SK-N-SH (cell line): ENCODE data around the gene CIDEC. TPM values are rescaled to one million over a fixed set of nuclear protein-coding genes. Genes with fewer than 3 reads are reported as not detected.

Experiments
- CTCF ChIA-PET: fragments of 300-600, 350-600 bp; formaldehyde crosslinking; extraction: SDS; loops from one replicate; lab custom pipeline; 2021; lab: Yijun Ruan, JAX
- POLR2A ChIA-PET: fragments of 350-600 bp; sonication (Branson Sonifier 250); formaldehyde crosslinking; extraction: SDS; loops from one replicate; lab custom pipeline; 2020; ENCODE audit warnings: antibody characterized with exemption, inconsistent platforms; lab: Yijun Ruan, JAX
- DNase-seq: peaks from one replicate; pipeline ENCODE4 v3.0.0; 2012
- H2AFZ ChIP-seq: fragments of 200-600 bp; sonication (generic); 2 replicates; pipeline ENCODE4 v1.8.1; 2016; ENCODE audit warnings: antibody characterized with exemption, mild to moderate bottlenecking, low read depth
- H3F3A ChIP-seq: fragments of 200-600 bp; sonication (generic); replicated peaks from 2 replicates; pipeline ENCODE3; 2016; ENCODE audit warnings: antibody characterized with exemption, mild to moderate bottlenecking; ENCODE audit not compliant: insufficient read depth
- H3K27ac ChIP-seq, 2 experiments: fragments of 200-500 bp in 1 of 2; fragments of 200-600 bp in 1 of 2; sonication (Bioruptor generic) in 1 of 2; sonication (generic), shearing (Covaris generic) in 1 of 2; 2 replicates each; pipeline versions ENCODE4 v1.5.1 to v1.6.1; 2014 to 2016; ENCODE audit warnings: low read depth in 2 of 2, inconsistent platforms in 1 of 2, low read length in 1 of 2, mild to moderate bottlenecking in 1 of 2, mixed read lengths in 1 of 2
- H3K27me3 ChIP-seq: fragments of 200-600 bp; sonication (generic), shearing (Covaris generic); 2 replicates; pipeline ENCODE4 v1.6.1; 2016; ENCODE audit warnings: mixed run types; ENCODE audit not compliant: insufficient read depth
- H3K36me3 ChIP-seq, 2 experiments: fragments of 200-500 bp in 1 of 2; fragments of 200-600 bp in 1 of 2; sonication (Bioruptor generic) in 1 of 2; sonication (generic) in 1 of 2; replicated peaks in 1 of 2; 2 replicates each; pipeline versions ENCODE3 to v1.5.1; 2014 to 2016; ENCODE audit warnings: low read length in 1 of 2, mild to moderate bottlenecking in 1 of 2; ENCODE audit not compliant: insufficient read depth in 2 of 2, control insufficient read depth in 1 of 2
- H3K4me1 ChIP-seq, 2 experiments: fragments of 200-500 bp in 1 of 2; fragments of 200-600 bp in 1 of 2; sonication (Bioruptor generic) in 1 of 2; sonication (generic), shearing (Covaris generic) in 1 of 2; 2 replicates each; pipeline versions ENCODE4 v1.5.1 to v1.6.1; 2014 to 2016; ENCODE audit warnings: low read depth in 1 of 2, low read length in 1 of 2, mixed run types in 1 of 2; ENCODE audit not compliant: insufficient read depth in 2 of 2, control insufficient read depth in 1 of 2
- H3K4me2 ChIP-seq: fragments of 200-600 bp; sonication (generic), shearing (Covaris generic); 2 replicates; pipeline ENCODE4 v1.6.1; 2017; ENCODE audit warnings: mixed run types
- H3K4me3 ChIP-seq, 2 experiments: fragments of 200-500 bp in 1 of 2; fragments of 200-600 bp in 1 of 2; sonication (Bioruptor generic) in 1 of 2; sonication (generic), shearing (Covaris generic) in 1 of 2; 2 replicates each; pipeline versions ENCODE4 v1.5.1 to v1.8.1; 2014 to 2016; ENCODE audit warnings: low read depth in 2 of 2, inconsistent platforms in 1 of 2, low read length in 1 of 2, mild to moderate bottlenecking in 1 of 2, mixed read lengths in 1 of 2, moderate library complexity in 1 of 2
- H3K79me2 ChIP-seq: fragments of 200-600 bp; sonication (generic); 2 replicates; pipeline ENCODE4 v1.8.1; 2017; ENCODE audit warnings: mild to moderate bottlenecking; ENCODE audit not compliant: insufficient read depth
- H3K9ac ChIP-seq: fragments of 200-600 bp; sonication (generic); 2 replicates; pipeline ENCODE4 v1.6.1; 2017; ENCODE audit warnings: mixed run types
- H3K9me2 ChIP-seq: fragments of 200-600 bp; sonication (generic); 2 replicates; pipeline ENCODE4 v1.6.1; 2017; ENCODE audit warnings: mixed run types
- H3K9me3 ChIP-seq: fragments of 200-600 bp; sonication (generic); 2 replicates; pipeline ENCODE4 v1.6.1; 2017; ENCODE audit warnings: mixed run types, mild to moderate bottlenecking, moderate library complexity
- H4K20me1 ChIP-seq: fragments of 200-600 bp; sonication (generic); 2 replicates; pipeline ENCODE4 v1.6.1; 2017; ENCODE audit warnings: mild to moderate bottlenecking, mixed run types; ENCODE audit not compliant: insufficient read depth
- CHD2 ChIP-seq: fragments of 150-350 bp; IDR thresholded peaks from 2 replicates; pipeline ENCODE4 v1.6.1; 2018; ENCODE audit warnings: low read length; ENCODE audit not compliant: partially characterized antibody
- CTCF ChIP-seq: fragments of 200-600 bp; sonication (generic); IDR thresholded peaks from 2 replicates; pipeline ENCODE4 v1.6.1; 2017; ENCODE audit warnings: antibody characterized with exemption, mild to moderate bottlenecking, moderate library complexity
- ELF1 ChIP-seq: IDR thresholded peaks from 2 replicates; pipeline ENCODE4 v1.4.0; 2012
- EP300 ChIP-seq, 2 experiments: IDR thresholded peaks; 2 replicates each; pipeline versions ENCODE4 v1.4.0 to v1.6.1; 2012; ENCODE audit warnings: borderline replicate concordance in 1 of 2, low read depth in 1 of 2, low read length in 1 of 2
- EZH2phosphoT487 ChIP-seq: fragments of 200-600 bp; sonication (generic); IDR thresholded peaks from 2 replicates; pipeline ENCODE4 v1.6.1; 2017; ENCODE audit warnings: low read depth, mixed run types, mild to moderate bottlenecking, antibody characterized with exemption, moderate library complexity, borderline replicate concordance
- FOSL2 ChIP-seq: IDR thresholded peaks from 2 replicates; pipeline ENCODE4 v1.4.0; 2012; ENCODE audit warnings: low read depth, mild to moderate bottlenecking, moderate library complexity, borderline replicate concordance
- FOXM1 ChIP-seq: IDR thresholded peaks from 2 replicates; pipeline ENCODE4 v1.4.0; 2012; ENCODE audit warnings: low read depth, mild to moderate bottlenecking
- GABPA ChIP-seq: IDR thresholded peaks from 2 replicates; pipeline ENCODE4 v1.4.0; 2012; ENCODE audit warnings: low read depth, mild to moderate bottlenecking
- IRF3 ChIP-seq: fragments of 150-350 bp; IDR thresholded peaks from 2 replicates; pipeline ENCODE4 v1.6.1; 2016; ENCODE audit warnings: mild to moderate bottlenecking, low read depth, low read length
- MEF2A ChIP-seq: IDR thresholded peaks from 2 replicates; pipeline ENCODE4 v1.4.0; 2012; ENCODE audit warnings: low read depth, borderline replicate concordance
- NRF1 ChIP-seq: IDR thresholded peaks from 2 replicates; pipeline ENCODE4 v1.6.1; 2012; ENCODE audit warnings: low read depth, mild to moderate bottlenecking, low read length
- RCOR1 ChIP-seq: fragments of 150-350 bp; IDR thresholded peaks from 2 replicates; pipeline ENCODE4 v1.6.1; 2017; ENCODE audit warnings: antibody characterized with exemption, low read length
- RFX5 ChIP-seq: IDR thresholded peaks from 2 replicates; pipeline ENCODE4 v1.6.1; 2012; ENCODE audit warnings: mild to moderate bottlenecking, improper control_type of control experiment, low read length
- SMC3 ChIP-seq: IDR thresholded peaks from 2 replicates; pipeline ENCODE4 v1.6.1; 2012; ENCODE audit warnings: low read depth, low read length, improper control_type of control experiment
- TEAD4 ChIP-seq: IDR thresholded peaks from 2 replicates; pipeline ENCODE4 v1.4.0; 2012; ENCODE audit warnings: mild to moderate bottlenecking, borderline replicate concordance; ENCODE audit not compliant: insufficient read depth
- USF2 ChIP-seq: fragments of 150-350 bp; IDR thresholded peaks from 2 replicates; pipeline ENCODE4 v1.6.1; 2017; ENCODE audit warnings: antibody characterized with exemption, low read length, low read depth, borderline replicate concordance
- ZBTB33 ChIP-seq: IDR thresholded peaks from 2 replicates; pipeline ENCODE4 v1.4.0; 2012; ENCODE audit warnings: low read depth, borderline replicate concordance
- WGBS: methylation state at CpG from one replicate; pipeline ENCODE4 v1.1.6; 2017; ENCODE audit warnings: low lambda C conversion rate; 5-methylcytosine and 5-hydroxymethylcytosine counted together
- polyA plus RNA-seq, 3 experiments: library from polyadenylated mRNA; depleted of rRNA; stranded (reverse); fragments of >200 nt; gene quantifications; 2 replicates each; pipeline ENCODE4 v1.2.3, GENCODE V29; 2012

The CIDEC gene
- polyA plus RNA-seq, 1 of the 3 experiments (the other 2 are of a cell fraction), result not detected

GRCh38 chr3:9903904-9904303 lies 23.9 kb upstream of the CIDEC start:
- H3K4me1 ChIP-seq, result peaks cover 0 to 12% of the 10 kb centered on the region in 2 experiments; a peak in 2 of 4 replicates
- DNase-seq, result no peak
- H3K4me3 ChIP-seq, result no peak overlapping the region
- H3K79me2 ChIP-seq, result no peaks in the 10 kb centered on the region
- no peaks in the 10 kb centered on the region for H3K27me3 ChIP-seq
- H3K9me3 ChIP-seq, result no peaks in the 10 kb centered on the region
- H3K9me2 ChIP-seq, result no peaks in the 10 kb centered on the region
- no peaks in the 10 kb centered on the region for H3K36me3 ChIP-seq
- POLR2A ChIA-PET, result interaction anchor here (1.8 kb wide), 1 partner anchor 11 kb away, joined by 5 read pairs; no protein-coding TSS in a partner anchor
- peaks cover 3% of the 10 kb centered on the region for H3F3A ChIP-seq
- peak overlapping the region in 1 of 2 experiments; percentile 86; a peak in 2 of 4 replicates for H3K27ac ChIP-seq
- H3K9ac ChIP-seq, result no peak overlapping the region
- CTCF ChIA-PET, result interaction anchor here (1.0 kb wide), 1 partner anchor 11 kb away, joined by 3 read pairs; no protein-coding TSS in a partner anchor
- H3K4me2 ChIP-seq, result peak overlapping the region; percentile 73; the same call in 1 of the 2 replicates
- H4K20me1 ChIP-seq, result no peaks in the 10 kb centered on the region
- TF ChIP-seq GABPA (no peak), RFX5 (no peak), USF2 (no peak), MEF2A (no peak), FOXM1 (no peak), SMC3 (no peak), ELF1 (no peak), CHD2 (no peak), TEAD4 (no peak), ZBTB33 (no peak), EP300 (IDR thresholded peaks at IDR 0.05; ENCODE audit: borderline replicate concordance in 1 of 2, low read depth in 1 of 2, low read length in 1 of 2) (no peak), NRF1 (no peak), IRF3 (no peak), FOSL2 (no peak), EZH2phosphoT487 (no peak), CTCF (no peak), RCOR1 (no peak)
- peak overlapping the region; percentile 91; the same call in 1 of the 2 replicates for H2AFZ ChIP-seq
- WGBS, result 95% methylated on average over 4 of the region's 4 CpGs
